Omental fat pad (tissue), 4 donors: Measurements from ENCODE around the gene LRRC3C. TPM values are rescaled to one million over a fixed set of nuclear protein-coding genes. Genes with fewer than 3 reads are reported as not detected.

Experiments
- ATAC-seq: fragments of 150-250 bp; one replicate; pipeline ENCODE4 v1.9.1; 2016; ENCODE audit warnings: mild to moderate bottlenecking, moderate library complexity; ENCODE audit not compliant: low FRiP score
- DNase-seq: peaks from one replicate; pipeline ENCODE4 v3.0.0-alpha.2; 2019; ENCODE audit warnings: low spot score
- CTCF ChIP-seq, 3 donors: fragments of 450-650 bp; IDR thresholded peaks; one replicate each; pipeline ENCODE4 v1.5.1; 2016 to 2017; ENCODE audit warnings: antibody characterized with exemption in 3 of 3, mild to moderate bottlenecking in 3 of 3, moderate library complexity in 2 of 3
- total RNA-seq, 4 donors: library from RNA; depleted of rRNA; stranded (reverse); fragments of >200 nt; gene quantifications; one replicate each; pipeline ENCODE4 v1.1.0, GENCODE V29; 2016

Gene LRRC3C
- total RNA-seq, 4 donors from 2014 or later, result not detected

GRCh38 chr17:39970157-39970692 lies 42.7 kb downstream of the LRRC3C start:
- TF ChIP-seq CTCF (IDR thresholded peaks at IDR 0.05), result no peak

GRCh38 chr17:39971076-39971603 lies 43.6 kb downstream of the LRRC3C start:
- DNase-seq, result no peak
- TF ChIP-seq CTCF (IDR thresholded peaks at IDR 0.05), result no peak
- ATAC-seq, result no peak

More at GRCh38 chr17:39970157-39970692, 42.7 kb downstream of the LRRC3C start:
- DNase-seq (no peak), ATAC-seq (no peak)

DNA sequence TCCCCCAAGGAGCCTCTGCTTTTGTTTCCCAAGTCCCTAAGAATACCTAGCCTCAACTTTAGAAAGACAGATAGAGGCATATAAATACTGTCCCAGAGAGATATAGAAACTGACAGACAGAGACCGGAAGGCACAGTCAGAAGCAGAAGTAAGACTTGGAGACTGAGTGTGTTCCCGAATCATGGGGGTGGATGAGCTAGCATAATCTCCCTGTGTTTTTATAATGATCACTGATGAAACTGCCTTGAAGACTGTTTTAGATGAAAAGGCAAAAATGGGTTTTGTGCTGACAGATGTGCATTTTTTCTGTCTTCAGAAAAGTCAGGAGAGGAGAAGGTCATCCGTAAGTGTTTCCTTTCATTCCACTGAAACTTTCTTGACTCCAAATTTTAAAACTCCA lies 44.7 kb downstream of the LRRC3C start:
- no peak for TF ChIP-seq CTCF (IDR thresholded peaks at IDR 0.05)
- DNase-seq (no peak), ATAC-seq (peak; percentile 66)

DNA sequence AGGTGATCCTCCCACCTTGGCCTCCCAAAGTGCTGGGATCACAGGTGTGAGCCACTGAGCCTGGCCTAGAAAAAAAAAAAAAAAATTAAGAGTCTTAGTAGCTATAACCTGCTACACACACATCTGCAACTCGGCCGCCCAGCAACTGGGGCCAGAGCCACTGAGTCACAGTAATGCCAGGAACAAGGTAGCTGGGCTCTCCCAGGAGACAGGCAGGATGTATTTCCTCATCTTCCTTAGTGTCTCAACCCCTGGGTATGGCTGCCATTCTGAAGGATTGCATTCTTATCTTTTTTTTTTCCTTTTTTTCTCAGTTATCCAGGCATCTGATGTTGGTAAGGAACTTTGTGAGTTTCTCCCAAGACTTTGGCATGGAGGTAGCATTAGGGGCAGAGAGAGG lies 46.0 kb downstream of the LRRC3C start:
- DNase-seq (no peak), ATAC-seq (peak; percentile 65)
- no peak for TF ChIP-seq CTCF (IDR thresholded peaks at IDR 0.05)

DNA sequence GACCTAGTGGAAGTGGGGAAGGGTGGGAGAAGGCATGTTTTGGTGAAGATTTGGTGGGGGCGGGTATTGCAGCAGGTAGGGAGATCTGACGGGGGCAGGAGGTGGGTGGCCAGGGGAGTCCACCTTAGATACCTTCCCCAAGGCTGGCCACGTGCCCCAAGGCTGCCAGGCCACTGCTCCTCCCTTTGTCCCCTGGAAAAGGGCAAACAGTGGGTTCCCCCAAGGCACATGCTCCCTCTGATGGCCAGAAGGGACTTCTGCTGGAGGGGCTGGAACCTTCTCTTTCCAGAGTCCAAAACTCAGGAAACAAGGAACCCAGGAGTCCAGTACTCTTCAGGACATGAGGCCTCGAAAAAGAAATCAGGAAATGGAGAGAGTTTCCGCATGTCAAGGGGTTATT lies 46.9 kb downstream of the LRRC3C start:
- DNase-seq (no peak), ATAC-seq (no peak)
- no peak for TF ChIP-seq CTCF (IDR thresholded peaks at IDR 0.05)

GRCh38 chr17:39975801-39976200 lies 48.3 kb downstream of the LRRC3C start:
- no peak for DNase-seq
- ATAC-seq, result no peak
- no peak for TF ChIP-seq CTCF (IDR thresholded peaks at IDR 0.05)

DNA sequence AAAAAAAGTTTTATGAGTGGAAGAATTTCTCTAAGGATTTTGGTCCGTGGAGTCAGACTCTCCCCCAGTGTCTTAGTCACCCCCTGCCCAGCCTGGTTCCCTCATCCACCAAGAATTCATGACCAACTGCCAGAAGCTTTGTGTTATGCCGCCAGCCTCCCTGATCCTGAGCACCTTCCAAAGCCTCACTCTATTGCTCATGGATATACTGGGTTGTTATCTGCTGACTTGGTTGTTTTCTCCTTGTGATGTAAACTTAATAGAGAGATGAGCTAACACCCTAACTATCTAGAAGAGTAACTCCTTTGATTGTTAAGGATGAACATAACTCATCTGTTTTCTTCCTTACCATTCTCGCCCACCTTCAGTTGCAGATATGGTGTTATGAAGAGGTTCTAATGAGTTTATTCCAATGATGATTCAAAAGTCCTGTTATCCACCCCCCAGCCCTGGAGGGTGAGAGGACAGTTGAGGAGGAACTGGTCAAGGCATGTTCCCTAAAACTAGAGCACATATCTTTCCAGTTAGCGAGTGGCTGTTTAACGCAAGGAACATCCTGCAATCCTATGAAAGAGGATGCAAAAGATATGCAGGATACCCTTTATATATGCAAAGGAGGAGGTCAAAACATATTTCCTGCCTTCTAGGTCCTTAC lies 51.6 kb downstream of the LRRC3C start:
- ATAC-seq (peak; percentile 82), DNase-seq (no peak)
- TF ChIP-seq CTCF (IDR thresholded peaks at IDR 0.05), result no peak
